RWPE1 (cell line): ENCODE data around the gene MMAB.

Source experiments
- CTCF ChIA-PET: fragments of 350-600 bp; sonication (Branson Sonifier 250); formaldehyde crosslinking; extraction: SDS; loops from one replicate; lab custom pipeline; 2021; lab: Yijun Ruan, JAX
- POLR2A ChIA-PET: fragments of 400-600 bp; formaldehyde crosslinking; extraction: SDS; loops from one replicate; lab custom pipeline; 2020; ENCODE audit warnings: antibody characterized with exemption; ENCODE audit not compliant: low non-redundant PET; lab: Yijun Ruan, JAX
- DNase-seq: peaks from one replicate; pipeline ENCODE4 v3.0.0; 2012; ENCODE audit warnings: low spot score
- H3K27ac ChIP-seq: fragments of 450-650 bp; 2 replicates; pipeline ENCODE4 v1.5.1; 2017
- TF ChIP-seq, protein P1 (sequence below): fragments of 450-650 bp; conservative IDR thresholded peaks from 2 replicates; pipeline ENCODE4 v1.5.1; 2017; ENCODE audit warnings: low read depth, mild to moderate bottlenecking

The MMAB gene

GRCh38 chr12:109542876-109543275 lies 30.4 kb downstream of the MMAB start:
- DNase-seq: no peak
- TF ChIP-seq, protein P1, sequence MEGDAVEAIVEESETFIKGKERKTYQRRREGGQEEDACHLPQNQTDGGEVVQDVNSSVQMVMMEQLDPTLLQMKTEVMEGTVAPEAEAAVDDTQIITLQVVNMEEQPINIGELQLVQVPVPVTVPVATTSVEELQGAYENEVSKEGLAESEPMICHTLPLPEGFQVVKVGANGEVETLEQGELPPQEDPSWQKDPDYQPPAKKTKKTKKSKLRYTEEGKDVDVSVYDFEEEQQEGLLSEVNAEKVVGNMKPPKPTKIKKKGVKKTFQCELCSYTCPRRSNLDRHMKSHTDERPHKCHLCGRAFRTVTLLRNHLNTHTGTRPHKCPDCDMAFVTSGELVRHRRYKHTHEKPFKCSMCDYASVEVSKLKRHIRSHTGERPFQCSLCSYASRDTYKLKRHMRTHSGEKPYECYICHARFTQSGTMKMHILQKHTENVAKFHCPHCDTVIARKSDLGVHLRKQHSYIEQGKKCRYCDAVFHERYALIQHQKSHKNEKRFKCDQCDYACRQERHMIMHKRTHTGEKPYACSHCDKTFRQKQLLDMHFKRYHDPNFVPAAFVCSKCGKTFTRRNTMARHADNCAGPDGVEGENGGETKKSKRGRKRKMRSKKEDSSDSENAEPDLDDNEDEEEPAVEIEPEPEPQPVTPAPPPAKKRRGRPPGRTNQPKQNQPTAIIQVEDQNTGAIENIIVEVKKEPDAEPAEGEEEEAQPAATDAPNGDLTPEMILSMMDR: no peak
- POLR2A ChIA-PET: no interaction called here
- CTCF ChIA-PET: interaction anchor here (0.5 kb wide), 1 partner anchor 405 kb away, joined by 3 read pairs; no protein-coding TSS in a partner anchor
- no peak overlapping the region for H3K27ac ChIP-seq

- DNase-seq: peak; percentile 20
- ChIA-PET POLR2A (no interaction called here), CTCF (no interaction called here)
- no peak overlapping the region for H3K27ac ChIP-seq
- TF ChIP-seq, protein P1: no peak
These were observed 31.3 kb downstream of the MMAB start for GRCh38 chr12:109542014-109542413.

- ChIA-PET POLR2A (no interaction called here), CTCF (no interaction called here)
- H3K27ac ChIP-seq: no peak overlapping the region
- no peak for DNase-seq
- TF ChIP-seq, protein P1: no peak
These were observed 31.9 kb downstream of the MMAB start for GRCh38 chr12:109541413-109541726.

DNA sequence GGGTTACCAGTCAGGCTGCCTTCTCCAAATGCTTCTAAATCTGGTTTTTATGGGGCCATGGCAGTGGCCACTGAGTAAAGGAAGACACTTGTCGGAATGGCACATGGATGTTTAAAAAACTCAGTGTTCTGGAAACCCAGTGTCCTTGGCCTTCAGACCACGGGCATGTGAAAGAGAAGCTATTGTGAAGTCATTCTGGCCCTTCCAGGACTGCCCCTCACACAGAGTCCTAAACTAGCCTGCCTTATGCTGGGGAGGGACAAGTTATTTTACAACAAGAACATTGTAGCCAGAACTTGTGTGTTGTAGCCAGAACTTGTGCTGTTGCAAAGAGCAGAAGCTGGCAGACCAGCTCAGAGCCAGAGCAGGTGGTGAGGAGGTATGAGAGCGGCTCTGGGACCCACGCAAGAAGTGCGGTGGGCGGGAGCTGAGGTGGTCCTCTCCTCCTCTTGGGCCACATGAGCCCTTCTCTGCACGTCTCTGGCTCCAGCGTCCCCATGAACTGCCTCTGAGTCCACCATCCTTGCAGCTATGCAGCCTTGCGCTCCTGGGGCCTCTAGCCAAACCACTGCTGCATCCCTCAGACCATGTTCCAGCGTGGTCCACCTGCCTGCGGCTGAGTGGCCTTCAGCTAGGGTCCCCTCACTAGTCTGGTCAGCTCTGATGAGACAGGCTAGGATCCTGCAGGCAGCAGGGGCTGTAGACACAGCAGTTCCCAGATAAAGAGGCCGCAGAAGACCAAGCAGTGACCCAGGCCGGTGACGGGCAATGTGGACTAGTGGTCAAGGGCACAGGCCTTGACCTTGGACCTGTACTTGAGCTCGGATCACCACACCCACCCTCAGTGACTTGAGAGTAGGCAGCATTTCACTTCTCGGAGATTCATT lies 32.5 kb downstream of the MMAB start:
- POLR2A ChIA-PET: no interaction called here
- TF ChIP-seq, protein P1: no peak
- CTCF ChIA-PET: no interaction called here
- H3K27ac ChIP-seq: no peak overlapping the region
- DNase-seq: no peak

DNA sequence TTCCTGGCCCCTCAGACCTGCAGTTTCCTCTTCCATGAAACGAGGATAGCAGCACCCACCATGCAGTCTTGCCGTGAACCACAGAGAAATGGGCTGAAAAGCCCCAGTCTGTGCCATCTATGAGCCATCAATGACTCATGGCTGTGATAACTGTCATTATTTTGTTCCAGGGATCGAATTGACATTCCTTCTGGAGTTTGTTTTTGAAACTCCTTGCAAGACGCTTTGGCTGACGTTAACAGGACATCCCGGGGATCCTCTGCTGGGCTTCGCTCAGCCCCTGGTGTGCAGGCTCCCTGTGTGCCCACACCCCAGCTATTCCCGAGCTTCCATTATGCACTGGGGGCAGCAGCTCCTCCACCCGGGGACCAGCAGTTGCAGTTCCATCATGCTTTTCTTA lies 33.8 kb downstream of the MMAB start:
- TF ChIP-seq, protein P1: no peak
- no peak for DNase-seq
- H3K27ac ChIP-seq: no peak overlapping the region
- ChIA-PET CTCF (interaction anchor here (0.8 kb wide), 1 partner anchor 29 kb away, joined by 3 read pairs; no protein-coding TSS in a partner anchor), POLR2A (no interaction called here)

GRCh38 chr12:109538191-109538863 lies 35.0 kb downstream of the MMAB start:
- POLR2A ChIA-PET: no interaction called here
- TF ChIP-seq, protein P1: no peak
- DNase-seq: no peak
- no peak overlapping the region for H3K27ac ChIP-seq
- CTCF ChIA-PET: interaction anchor here (0.9 kb wide), 1 partner anchor 110 kb away, joined by 6 read pairs; no protein-coding TSS in a partner anchor
